Stimulated activated naive CD4-positive, alpha-beta T cell treated with Interleukin-2 at 50 U/mL for 16 hours (primary cell): ENCODE results near the gene RBM41.

Experiments
- DNase-seq: peaks from one replicate; lab custom pipeline; 2025; lab: John Stamatoyannopoulos, UW

RBM41 gene

DNA sequence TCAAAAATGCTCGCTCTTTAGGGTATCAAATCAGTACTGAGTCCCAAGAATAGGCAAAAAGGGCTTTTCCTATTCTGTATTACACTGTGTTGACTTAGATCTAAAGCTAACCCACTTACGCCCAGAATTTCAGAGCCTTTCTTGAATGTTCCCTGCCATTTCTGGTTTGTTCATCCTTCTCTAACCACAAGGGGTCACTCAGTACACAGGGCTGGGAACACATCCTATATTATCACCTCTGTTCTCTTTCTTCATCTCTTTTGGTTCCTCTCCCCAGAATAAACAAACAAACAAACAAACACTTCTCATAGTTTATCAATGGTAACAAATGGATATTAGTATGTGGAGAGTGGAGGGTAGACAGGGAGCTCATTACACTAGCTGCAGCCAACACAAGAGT, 93.1 kb downstream of the RBM41 start:
- no peak for DNase-seq

- DNase-seq = no peak
Observed at GRCh38 chrX:107014936-107015335, 103.7 kb downstream of the RBM41 start.
